Caki2 (cell line): ENCODE measurements around the gene LYST. TPM values are rescaled to one million over a fixed set of nuclear protein-coding genes. Genes with fewer than 3 reads are reported as not detected.
A peak's percentile ranks its signal among the peaks of the same experiment; 100 is the strongest.
"Not testable (repeated sequence)": the region's sequence is repeated elsewhere in the genome, so short reads cannot be mapped to it uniquely, and the experiment has no call there.

Experiments used
- DNase-seq: peaks from one replicate; pipeline ENCODE4 v3.0.0-alpha.2; 2015; ENCODE audit warnings: low read depth
- in situ Hi-C: cut with HindIII; loops from 2 replicates; pipeline ENCODE4 v1.10.0; 2016; ENCODE audit warnings: low sequenced_read_pairs, low pct_unique_long_range_greater_than_20kb, mixed read lengths
- total RNA-seq: library from RNA; depleted of rRNA; stranded (reverse); fragments of >200 nt; shearing (Covaris generic); gene quantifications from 2 replicates; pipeline ENCODE4 v1.2.3, GENCODE V29; 2014; ENCODE audit warnings: low replicate concordance; rRNA removed

The LYST gene, protein sequence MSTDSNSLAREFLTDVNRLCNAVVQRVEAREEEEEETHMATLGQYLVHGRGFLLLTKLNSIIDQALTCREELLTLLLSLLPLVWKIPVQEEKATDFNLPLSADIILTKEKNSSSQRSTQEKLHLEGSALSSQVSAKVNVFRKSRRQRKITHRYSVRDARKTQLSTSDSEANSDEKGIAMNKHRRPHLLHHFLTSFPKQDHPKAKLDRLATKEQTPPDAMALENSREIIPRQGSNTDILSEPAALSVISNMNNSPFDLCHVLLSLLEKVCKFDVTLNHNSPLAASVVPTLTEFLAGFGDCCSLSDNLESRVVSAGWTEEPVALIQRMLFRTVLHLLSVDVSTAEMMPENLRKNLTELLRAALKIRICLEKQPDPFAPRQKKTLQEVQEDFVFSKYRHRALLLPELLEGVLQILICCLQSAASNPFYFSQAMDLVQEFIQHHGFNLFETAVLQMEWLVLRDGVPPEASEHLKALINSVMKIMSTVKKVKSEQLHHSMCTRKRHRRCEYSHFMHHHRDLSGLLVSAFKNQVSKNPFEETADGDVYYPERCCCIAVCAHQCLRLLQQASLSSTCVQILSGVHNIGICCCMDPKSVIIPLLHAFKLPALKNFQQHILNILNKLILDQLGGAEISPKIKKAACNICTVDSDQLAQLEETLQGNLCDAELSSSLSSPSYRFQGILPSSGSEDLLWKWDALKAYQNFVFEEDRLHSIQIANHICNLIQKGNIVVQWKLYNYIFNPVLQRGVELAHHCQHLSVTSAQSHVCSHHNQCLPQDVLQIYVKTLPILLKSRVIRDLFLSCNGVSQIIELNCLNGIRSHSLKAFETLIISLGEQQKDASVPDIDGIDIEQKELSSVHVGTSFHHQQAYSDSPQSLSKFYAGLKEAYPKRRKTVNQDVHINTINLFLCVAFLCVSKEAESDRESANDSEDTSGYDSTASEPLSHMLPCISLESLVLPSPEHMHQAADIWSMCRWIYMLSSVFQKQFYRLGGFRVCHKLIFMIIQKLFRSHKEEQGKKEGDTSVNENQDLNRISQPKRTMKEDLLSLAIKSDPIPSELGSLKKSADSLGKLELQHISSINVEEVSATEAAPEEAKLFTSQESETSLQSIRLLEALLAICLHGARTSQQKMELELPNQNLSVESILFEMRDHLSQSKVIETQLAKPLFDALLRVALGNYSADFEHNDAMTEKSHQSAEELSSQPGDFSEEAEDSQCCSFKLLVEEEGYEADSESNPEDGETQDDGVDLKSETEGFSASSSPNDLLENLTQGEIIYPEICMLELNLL (N-terminal part only)
- total RNA-seq, result 9.8 and 11.7 TPM in 2 replicates

- in situ Hi-C loops, result no loop called here
- peak; percentile 75 for DNase-seq
These were observed at the start of gene LYST for GRCh38 chr1:235866205-235866912. Gene LYST (minus strand): TSS chr1:235866906. CDS start chr1:235830417, 36,489 bp downstream.

DNA sequence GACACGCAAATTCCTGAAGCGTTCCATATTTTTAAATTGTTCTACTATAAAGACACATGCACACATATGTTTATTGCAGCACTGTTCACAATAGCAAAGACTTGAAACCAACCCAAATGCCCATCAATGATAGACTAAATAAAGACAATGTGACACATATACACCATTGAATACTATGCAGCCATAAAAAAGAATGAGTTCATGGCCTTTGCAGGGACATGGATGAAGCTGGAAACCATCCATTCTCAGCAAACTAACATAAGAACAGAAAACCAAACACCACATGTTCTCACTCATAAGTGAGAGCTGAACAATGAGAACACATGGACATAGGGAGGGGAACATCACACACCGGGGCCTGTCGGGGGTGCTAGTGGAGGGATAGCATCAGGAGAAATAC is 48.8 kb upstream of the LYST start:
- DNase-seq, in situ Hi-C loops: not testable (repeated sequence)

- DNase-seq, result no peak
- in situ Hi-C loops, result no loop called here
These were observed 46.6 kb upstream of the LYST start for GRCh38 chr1:235913311-235913710.

- no peak for DNase-seq
These were observed 45.2 kb upstream of the LYST start for GRCh38 chr1:235911876-235912275.

DNA sequence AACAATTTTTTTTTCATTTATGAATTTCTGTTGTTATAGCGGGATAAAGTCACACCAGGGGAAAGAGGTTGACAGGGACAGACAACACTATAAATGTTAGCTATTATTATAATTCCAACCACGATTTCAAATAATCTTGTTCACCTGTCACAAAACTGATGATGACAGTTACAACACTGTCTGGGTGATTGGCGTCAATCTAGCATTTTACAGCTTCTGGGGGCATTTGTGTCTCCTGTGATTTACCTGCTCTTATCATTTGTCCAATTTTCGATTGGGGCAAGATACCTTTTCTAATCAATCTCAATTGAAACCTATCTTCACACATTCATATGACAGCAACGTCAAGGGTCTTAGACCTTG is 44.6 kb upstream of the LYST start:
- in situ Hi-C loops, result no loop called here
- DNase-seq, result no peak

More at GRCh38 chr1:235911876-235912275, 45.2 kb upstream of the LYST start:
- in situ Hi-C loops, result no loop called here

DNA sequence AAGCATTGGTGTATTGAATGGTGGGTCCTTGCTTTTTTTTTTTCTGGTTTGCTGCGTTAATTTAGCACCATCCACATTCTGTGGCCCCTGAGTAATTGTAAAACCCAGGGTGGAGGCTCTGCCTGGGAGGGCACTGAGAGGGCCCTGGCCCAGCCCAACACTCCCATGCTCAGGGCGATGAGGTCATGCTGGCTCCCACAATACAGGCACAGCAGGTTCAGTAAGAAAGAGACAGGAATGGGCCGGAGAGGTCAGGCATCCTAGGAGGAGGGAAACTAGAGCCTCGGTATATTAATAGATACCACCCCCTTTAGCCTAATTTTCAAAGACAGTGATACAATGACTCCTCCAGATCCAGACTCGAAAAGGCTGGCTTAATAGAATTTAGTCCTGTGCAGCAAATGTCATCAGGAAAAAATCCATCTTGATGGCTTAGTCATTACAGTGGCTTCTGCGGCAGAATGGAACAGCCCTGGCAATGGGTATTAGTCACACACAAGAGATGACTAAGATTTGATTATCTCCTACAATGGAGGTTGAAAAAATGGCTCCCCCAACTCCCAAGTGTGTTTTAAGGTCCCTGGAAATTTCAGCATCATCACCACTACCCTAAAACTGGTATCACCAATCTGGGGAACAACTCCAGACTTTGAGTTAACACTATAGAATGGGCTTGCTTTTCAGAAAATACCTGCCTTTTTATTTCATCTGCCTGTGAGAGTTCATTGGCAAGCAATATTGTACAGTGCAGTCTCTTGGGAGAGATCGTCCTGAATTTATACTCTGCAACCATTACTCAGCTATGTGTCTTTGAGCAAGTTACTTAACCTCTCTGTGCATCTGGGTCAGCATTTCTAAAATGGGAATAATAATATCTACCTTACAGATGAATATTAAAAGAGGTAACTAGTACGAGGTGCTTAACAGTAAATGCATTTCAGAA is 43.9 kb upstream of the LYST start:
- DNase-seq, result peak; percentile 97
- in situ Hi-C loops, result no loop called here

DNA sequence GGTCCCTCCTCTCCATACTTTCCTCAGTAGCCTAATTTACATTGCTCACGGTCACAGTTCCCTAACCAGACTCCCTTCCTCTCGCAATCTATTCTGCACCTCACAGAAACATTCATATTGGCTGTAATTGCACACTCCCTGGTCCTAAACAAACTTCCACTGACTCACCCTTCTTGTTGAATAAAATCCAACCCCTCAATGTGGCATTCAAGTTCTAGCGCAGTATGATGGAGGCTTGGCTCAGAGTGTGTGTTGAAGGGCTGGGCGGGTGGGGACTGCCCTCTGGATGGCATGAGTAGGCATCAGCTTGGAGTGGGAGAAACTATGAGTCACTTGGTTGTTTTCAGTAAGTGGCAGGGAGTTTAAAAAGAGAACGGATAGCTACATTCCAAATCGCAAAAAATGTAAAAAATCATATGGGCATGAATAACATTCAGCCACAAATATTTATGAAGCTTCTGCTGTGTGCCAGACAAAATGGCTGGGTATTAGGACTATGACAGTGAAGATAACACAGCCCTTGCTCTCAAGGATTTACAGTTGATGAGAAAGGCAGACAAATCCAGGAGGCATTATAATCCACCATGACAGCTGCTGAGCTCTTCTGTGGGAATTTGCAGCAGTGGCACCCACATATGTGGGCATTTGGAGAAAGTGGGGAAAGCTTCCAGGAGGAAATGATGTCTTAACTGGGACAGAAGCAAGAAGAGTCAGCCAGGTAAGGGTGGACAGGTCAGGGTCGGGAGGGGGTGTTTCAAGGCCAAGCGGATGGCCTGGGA is 42.2 kb upstream of the LYST start:
- in situ Hi-C loops, result no loop called here
- DNase-seq, result peak; percentile 88

DNA sequence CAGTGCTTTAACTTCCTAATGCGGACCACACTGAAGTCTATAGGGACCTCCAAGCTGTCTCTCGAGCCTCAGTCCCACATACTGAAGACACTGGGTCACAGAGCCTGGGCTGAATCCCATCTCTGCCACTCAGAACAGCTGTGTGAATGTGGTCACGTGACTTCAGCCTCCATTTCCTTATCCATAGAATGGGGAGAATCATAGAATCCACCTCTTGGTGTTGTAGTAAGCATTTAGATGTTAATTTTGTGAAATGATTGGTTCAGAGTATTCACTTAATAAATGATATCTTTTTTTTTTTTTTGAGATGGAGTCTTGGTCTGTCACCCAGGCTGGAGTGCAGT is 41.2 kb upstream of the LYST start:
- DNase-seq, result no peak
- in situ Hi-C loops, result no loop called here

GRCh38 chr1:235907187-235907896 is 40.6 kb upstream of the LYST start:
- in situ Hi-C loops, result no loop called here
- no peak for DNase-seq

GRCh38 chr1:235906436-235906835 is 39.7 kb upstream of the LYST start:
- in situ Hi-C loops, result no loop called here

DNA sequence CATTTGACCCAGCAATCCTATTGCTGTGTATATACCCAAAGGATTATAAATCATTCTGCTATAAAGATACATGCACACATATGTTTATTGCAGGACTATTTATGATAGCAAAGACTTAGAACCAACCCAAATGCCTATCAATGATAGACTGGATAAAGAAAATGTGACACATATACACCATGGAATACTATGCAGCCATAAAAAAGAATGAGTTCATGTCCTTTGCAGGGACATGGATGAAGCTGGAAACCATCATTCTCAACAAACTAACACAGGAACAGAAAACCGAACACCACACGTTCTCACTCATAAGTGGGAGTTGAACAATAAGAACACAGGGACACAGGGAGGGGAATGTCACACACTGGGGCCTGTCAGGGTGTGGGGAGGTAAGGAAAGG is 37.1 kb upstream of the LYST start:
- in situ Hi-C loops, DNase-seq: not testable (repeated sequence)

More at GRCh38 chr1:235906436-235906835, 39.7 kb upstream of the LYST start:
- no peak for DNase-seq

- DNase-seq, result peak; percentile 89
- in situ Hi-C loops, result no loop called here
These were observed 36.2 kb upstream of the LYST start for GRCh38 chr1:235902677-235903542.

GRCh38 chr1:235901461-235901860 is 34.8 kb upstream of the LYST start:
- no peak for DNase-seq
- in situ Hi-C loops, result no loop called here

DNA sequence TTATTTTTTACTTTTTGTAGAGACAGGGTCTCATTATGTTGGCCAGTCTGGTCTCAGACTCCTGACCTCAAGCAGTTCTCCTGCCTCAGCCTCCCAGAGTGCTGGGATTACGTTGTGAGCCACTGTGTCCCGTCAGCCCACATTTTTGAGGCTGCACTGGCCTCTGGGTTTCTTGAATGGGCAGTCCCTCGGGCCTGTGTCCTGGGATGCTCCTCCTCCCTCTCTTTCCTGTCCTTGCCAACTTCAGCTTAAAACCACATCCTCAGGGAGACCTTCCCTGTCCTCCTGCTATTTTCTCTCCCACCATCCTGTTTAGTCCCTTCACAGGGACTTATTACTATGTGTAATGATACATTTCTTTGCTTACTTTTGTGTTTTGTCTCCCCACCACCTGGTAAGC is 31.4 kb upstream of the LYST start:
- no peak for DNase-seq
- in situ Hi-C loops, result no loop called here

- in situ Hi-C loops, result no loop called here
- DNase-seq, result no peak
These were observed 27.1 kb upstream of the LYST start for GRCh38 chr1:235893840-235894239.
